Mucosa of stomach (tissue), 1 donor: Measurements from ENCODE around the gene OPCML.

Source experiments
- H3K27me3 ChIP-seq: one replicate; pipeline ENCODE4 v1.7.0; 2013; ENCODE audit warnings: mild to moderate bottlenecking, low read length; ENCODE audit not compliant: control insufficient read depth, insufficient read depth
- H3K36me3 ChIP-seq: one replicate; pipeline ENCODE4 v1.7.0; 2013; ENCODE audit warnings: low read length; ENCODE audit not compliant: control insufficient read depth, insufficient read depth
- H3K4me1 ChIP-seq: one replicate; pipeline ENCODE4 v1.7.0; 2013; ENCODE audit warnings: mild to moderate bottlenecking, low read length; ENCODE audit not compliant: control insufficient read depth, insufficient read depth
- H3K4me3 ChIP-seq: one replicate; pipeline ENCODE4 v1.7.0; 2013; ENCODE audit warnings: low read length
- H3K9ac ChIP-seq: one replicate; pipeline ENCODE4 v1.7.0; 2013; ENCODE audit warnings: mild to moderate bottlenecking, low read length, moderate library complexity
- H3K9me3 ChIP-seq: one replicate; pipeline ENCODE4 v1.7.0; 2013; ENCODE audit warnings: mild to moderate bottlenecking, low read length, moderate library complexity; ENCODE audit not compliant: control insufficient read depth
- donor health status: Pancreatic carcinoma.

OPCML gene

GRCh38 chr11:132734217-132734616, 798.1 kb downstream of the OPCML start:
- Histone ChIP-seq H3K4me1 (no peaks in the 10 kb centered on the region), H3K9ac (no peak overlapping the region), H3K27me3 (no peaks in the 10 kb centered on the region), H3K36me3 (no peaks in the 10 kb centered on the region), H3K9me3 (no peaks in the 10 kb centered on the region), H3K4me3 (no peak overlapping the region)

GRCh38 chr11:132728026-132728425, 804.3 kb downstream of the OPCML start:
- Histone ChIP-seq H3K9ac (no peak overlapping the region), H3K4me1 (no peaks in the 10 kb centered on the region), H3K27me3 (no peaks in the 10 kb centered on the region), H3K9me3 (no peaks in the 10 kb centered on the region), H3K36me3 (no peaks in the 10 kb centered on the region), H3K4me3 (no peak overlapping the region)

- Histone ChIP-seq H3K4me1 (no peaks in the 10 kb centered on the region), H3K9ac (no peak overlapping the region), H3K27me3 (no peaks in the 10 kb centered on the region), H3K9me3 (no peaks in the 10 kb centered on the region), H3K36me3 (no peaks in the 10 kb centered on the region), H3K4me3 (no peak overlapping the region)
These were observed 810.8 kb downstream of the OPCML start for GRCh38 chr11:132721526-132721925.

- no peaks in the 10 kb centered on the region for H3K27me3 ChIP-seq
- no peaks in the 10 kb centered on the region for H3K36me3 ChIP-seq
- H3K4me3 ChIP-seq = no peak overlapping the region
- no peaks in the 10 kb centered on the region for H3K4me1 ChIP-seq
- H3K9me3 ChIP-seq = no peaks in the 10 kb centered on the region
- H3K9ac ChIP-seq = no peak overlapping the region
These were observed 812.6 kb downstream of the OPCML start for GRCh38 chr11:132719684-132720083.

DNA sequence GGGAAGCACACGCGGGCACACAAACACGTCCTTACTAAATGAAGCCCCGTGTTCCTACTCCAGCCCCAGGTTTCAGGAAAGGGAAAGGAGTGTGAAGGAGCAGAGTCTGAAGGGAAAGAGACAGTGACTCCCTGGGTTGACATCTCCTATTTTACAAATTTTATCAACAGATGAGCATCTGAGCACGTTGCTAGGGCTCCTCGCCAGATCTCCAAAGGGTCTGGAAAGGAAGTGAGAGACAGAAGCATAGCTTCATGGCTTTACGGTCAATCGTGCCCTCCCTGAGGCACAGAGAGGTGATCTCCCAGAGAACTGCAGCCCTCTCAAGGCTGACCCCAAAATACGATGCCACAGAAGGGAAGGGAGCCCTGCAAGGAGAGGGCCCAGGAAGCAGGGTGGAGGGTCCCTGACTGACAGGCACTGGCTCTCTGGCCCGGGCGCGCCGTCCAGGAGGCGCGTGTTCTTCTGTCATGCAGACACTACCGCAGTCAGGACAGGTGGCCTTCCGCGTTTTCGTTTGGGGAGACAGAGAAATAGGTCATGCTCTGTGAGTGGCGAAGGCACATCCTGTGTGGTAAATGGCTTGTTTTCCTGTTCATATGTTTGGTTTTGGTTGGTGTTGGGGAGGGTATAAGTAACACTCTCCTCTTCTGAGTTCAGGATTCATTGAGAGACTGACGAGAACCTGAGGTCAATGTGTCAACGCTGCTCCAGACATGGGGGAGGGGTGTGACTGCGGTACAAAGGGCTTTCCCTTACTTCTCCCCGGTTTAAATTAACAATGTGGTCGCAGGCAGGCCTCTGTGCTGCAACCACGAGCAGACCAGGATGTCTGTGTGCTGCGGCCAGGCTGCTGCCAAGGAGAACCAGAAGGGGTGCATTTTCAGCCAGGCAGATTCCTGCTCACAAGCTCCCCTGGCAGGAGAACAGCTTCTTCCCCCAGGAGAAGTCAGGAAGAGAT, 813.3 kb downstream of the OPCML start:
- Histone ChIP-seq H3K27me3 (no peaks in the 10 kb centered on the region), H3K4me3 (no peak overlapping the region), H3K9me3 (no peaks in the 10 kb centered on the region), H3K36me3 (no peaks in the 10 kb centered on the region), H3K4me1 (no peaks in the 10 kb centered on the region), H3K9ac (no peak overlapping the region)

GRCh38 chr11:132717824-132718223, 814.5 kb downstream of the OPCML start:
- Histone ChIP-seq H3K9me3 (no peaks in the 10 kb centered on the region), H3K4me1 (no peaks in the 10 kb centered on the region), H3K36me3 (no peaks in the 10 kb centered on the region), H3K4me3 (no peak overlapping the region), H3K9ac (no peak overlapping the region), H3K27me3 (no peaks in the 10 kb centered on the region)

DNA sequence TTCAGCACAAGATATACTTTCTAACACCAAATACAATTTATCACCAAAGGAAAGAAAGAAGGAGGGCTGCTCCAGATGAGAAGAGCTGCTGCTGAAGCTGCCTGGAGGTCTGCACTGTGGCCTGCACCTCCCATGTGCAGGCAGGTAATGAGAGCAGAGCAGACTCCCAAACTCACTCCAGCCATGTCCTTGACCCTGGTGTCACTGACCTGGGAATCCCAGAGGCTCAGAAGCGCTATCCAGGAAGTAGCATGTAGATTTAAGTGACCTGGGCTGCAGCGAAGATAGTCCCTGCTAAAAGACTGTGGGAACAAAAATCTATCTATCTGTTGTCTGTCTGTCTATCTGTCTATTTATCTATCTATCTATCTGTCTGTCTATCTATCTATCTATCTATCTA, 816.3 kb downstream of the OPCML start:
- Histone ChIP-seq H3K27me3 (no peaks in the 10 kb centered on the region), H3K36me3 (no peaks in the 10 kb centered on the region), H3K9me3 (no peaks in the 10 kb centered on the region), H3K9ac (no peak overlapping the region), H3K4me1 (no peaks in the 10 kb centered on the region), H3K4me3 (no peak overlapping the region)

GRCh38 chr11:132714859-132715440, 817.4 kb downstream of the OPCML start:
- no peaks in the 10 kb centered on the region for H3K36me3 ChIP-seq
- H3K4me3 ChIP-seq = no peak overlapping the region
- no peaks in the 10 kb centered on the region for H3K9me3 ChIP-seq
- H3K9ac ChIP-seq = no peak overlapping the region
- H3K27me3 ChIP-seq = no peaks in the 10 kb centered on the region
- H3K4me1 ChIP-seq = no peaks in the 10 kb centered on the region

GRCh38 chr11:132712466-132712865, 819.8 kb downstream of the OPCML start:
- H3K36me3 ChIP-seq = no peaks in the 10 kb centered on the region
- no peak overlapping the region for H3K9ac ChIP-seq
- H3K4me3 ChIP-seq = no peak overlapping the region
- no peaks in the 10 kb centered on the region for H3K27me3 ChIP-seq
- H3K9me3 ChIP-seq = no peaks in the 10 kb centered on the region
- no peaks in the 10 kb centered on the region for H3K4me1 ChIP-seq

DNA sequence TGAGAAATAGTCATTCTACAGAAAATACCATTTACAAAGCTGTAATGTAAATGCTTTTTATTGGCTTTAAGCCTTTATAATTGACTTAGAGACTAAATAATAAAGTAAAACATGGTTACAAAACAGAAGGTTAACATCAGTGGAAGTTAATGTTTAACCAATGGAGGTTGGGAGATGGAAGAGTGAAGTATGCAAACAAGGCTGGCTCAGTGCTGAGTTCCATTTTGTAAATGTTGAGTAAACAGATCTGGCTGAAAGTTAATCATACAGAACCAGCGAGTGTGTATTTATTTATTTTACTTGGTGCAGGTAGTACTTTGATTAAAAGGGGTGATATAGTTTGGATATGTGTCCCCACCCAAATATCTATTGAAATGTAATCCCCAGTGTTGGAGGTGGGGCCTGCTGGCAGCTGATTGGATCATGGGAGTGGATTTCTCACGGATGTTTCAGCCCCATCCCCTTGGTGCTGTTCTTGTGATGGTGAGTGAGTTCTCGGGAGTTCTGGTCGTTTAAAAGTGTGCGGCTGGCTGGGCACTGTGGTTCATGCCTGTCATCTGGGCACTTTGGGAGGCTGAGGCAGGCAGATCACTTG, 827.4 kb downstream of the OPCML start:
- H3K27me3 ChIP-seq = no peaks in the 10 kb centered on the region

GRCh38 chr11:132692891-132693290, 839.4 kb downstream of the OPCML start:
- no peaks in the 10 kb centered on the region for H3K9me3 ChIP-seq
- H3K9ac ChIP-seq = no peak overlapping the region
- H3K4me1 ChIP-seq = no peaks in the 10 kb centered on the region
- H3K27me3 ChIP-seq = no peaks in the 10 kb centered on the region
- no peaks in the 10 kb centered on the region for H3K36me3 ChIP-seq
- no peak overlapping the region for H3K4me3 ChIP-seq

More for the DNA sequence above, 827.4 kb downstream of the OPCML start:
- Histone ChIP-seq H3K4me1 (no peaks in the 10 kb centered on the region), H3K36me3 (no peaks in the 10 kb centered on the region), H3K9ac (no peak overlapping the region), H3K9me3 (no peaks in the 10 kb centered on the region), H3K4me3 (no peak overlapping the region)

GRCh38 chr11:132691848-132692550, 840.3 kb downstream of the OPCML start:
- H3K9me3 ChIP-seq = no peaks in the 10 kb centered on the region
- no peak overlapping the region for H3K4me3 ChIP-seq
- H3K36me3 ChIP-seq = no peaks in the 10 kb centered on the region
- H3K4me1 ChIP-seq = no peaks in the 10 kb centered on the region
- no peaks in the 10 kb centered on the region for H3K27me3 ChIP-seq
- no peak overlapping the region for H3K9ac ChIP-seq
